Measurements from ENCODE around the gene PDE6A. TPM values are rescaled to one million over a fixed set of nuclear protein-coding genes. Genes with fewer than 3 reads are reported as not detected.

PDE6A gene
- total and polyA plus RNA-seq, 2 of the 8 experiments (the other 6 are each of a cell fraction or from before 2014, with no cell fraction given): not detected

DNA sequence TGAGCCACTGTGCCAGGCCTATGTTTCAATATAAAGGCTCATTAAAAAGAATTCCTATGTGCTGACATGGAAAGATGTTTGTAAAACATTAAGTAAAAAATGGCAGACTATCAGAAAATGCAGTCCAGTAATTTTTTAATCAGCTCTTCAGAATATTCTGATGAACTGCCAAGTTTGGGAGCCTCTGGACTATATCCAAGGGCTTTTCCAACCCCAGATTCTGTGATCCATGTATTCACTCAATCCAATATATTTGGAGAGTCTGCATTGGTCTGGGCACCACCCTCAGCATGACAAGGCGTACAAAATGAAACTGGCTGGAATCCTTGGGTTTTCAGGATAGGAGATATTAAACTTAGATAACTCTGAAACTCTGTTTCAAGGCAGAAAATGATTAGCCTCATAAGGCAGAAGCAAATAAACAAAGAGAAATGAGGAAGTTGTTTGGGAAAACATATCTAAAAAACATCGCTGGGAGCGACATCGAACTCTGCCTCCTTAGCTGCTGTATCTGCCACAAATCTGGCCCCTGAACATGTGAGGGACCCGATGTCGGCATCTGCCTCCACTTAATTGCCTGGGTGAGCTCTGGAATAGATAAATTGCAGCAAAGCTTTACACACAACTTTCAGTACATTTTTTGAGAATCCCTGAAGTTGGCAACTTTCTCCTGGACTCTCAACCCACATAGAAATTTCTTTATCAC is 14.4 kb downstream of the PDE6A start:
- Histone ChIP-seq H3K4me2 (ENCODE audit: insufficient read depth in 1 of 2, low read depth in 2 of 2, low read length in 2 of 2) (no peak overlapping the region), H3K23ac (ENCODE audit: insufficient read length) (no peak overlapping the region), H3K56ac (replicated peaks; ENCODE audit: insufficient read length, low read depth, low read length) (no peak overlapping the region), H3K79me2 (ENCODE audit: control insufficient read depth in 1 of 2, insufficient read depth in 2 of 2, low read length in 2 of 2) (no peaks in the 10 kb centered on the region), H3K23me2 (ENCODE audit: low read depth, low read length) (no peaks in the 10 kb centered on the region), H4K91ac (replicated peaks; ENCODE audit: insufficient read length, low read length) (no peak overlapping the region), H3K4ac (replicated peaks; ENCODE audit: insufficient read length, low read depth, low read length) (no peak overlapping the region), H4K8ac (ENCODE audit: extremely low read depth, insufficient read depth, low read length) (no peak overlapping the region), H3K27ac (ENCODE audit: low read depth, low read length) (no peak overlapping the region), H3K9ac (replicated peaks in 1 of 4; ENCODE audit: extremely low read depth in 1 of 4, low read depth in 3 of 4, low read length in 3 of 4) (no peak overlapping the region), H4K5ac (ENCODE audit: insufficient read length, low read depth, low read length) (no peak overlapping the region), H3K36me3 (ENCODE audit: control insufficient read depth in 2 of 4, insufficient read depth in 4 of 4, low read length in 3 of 4) (no peaks in the 10 kb centered on the region), H3K14ac (ENCODE audit: insufficient read length) (no peak overlapping the region), H2AFZ (ENCODE audit: low read length) (no peak overlapping the region), H3K4me1 (replicated peaks in 1 of 4; ENCODE audit: control insufficient read depth in 3 of 4, insufficient read depth in 4 of 4, low read length in 3 of 4) (peaks cover 0 to 3% (median 0%) of the 10 kb centered on the region in 4 experiments; a peak in 1 of 7 replicates), H2BK20ac (ENCODE audit: low read length) (no peak overlapping the region), H3K79me1 (ENCODE audit: low read depth, low read length) (no peaks in the 10 kb centered on the region), H3K4me3 (ENCODE audit: extremely low read depth in 1 of 4, insufficient read depth in 2 of 4, low read depth in 3 of 4, low read length in 4 of 4) (no peak overlapping the region), H2BK12ac (ENCODE audit: low read depth, low read length) (no peak overlapping the region), H2BK15ac (ENCODE audit: low read length) (no peak overlapping the region), H3K18ac (ENCODE audit: extremely low read depth, low read length) (no peak overlapping the region), H2BK5ac (ENCODE audit: low read depth, low read length) (no peak overlapping the region), H4K20me1 (replicated peaks in 1 of 2; ENCODE audit: control insufficient read depth in 1 of 2, insufficient read depth in 2 of 2, low read length in 2 of 2) (no peaks in the 10 kb centered on the region), H2AK5ac (ENCODE audit: low read depth, low read length) (no peak overlapping the region), H3K9me3 (ENCODE audit: insufficient read depth in 2 of 2, low read depth in 1 of 2, low read length in 1 of 2) (no peaks in the 10 kb centered on the region), H3K27me3 (replicated peaks in 1 of 4; ENCODE audit: control insufficient read depth in 3 of 4, extremely low read depth in 1 of 4, insufficient read depth in 3 of 4, low read length in 3 of 4) (no peaks in the 10 kb centered on the region; a peak in 2 of 7 replicates), H2BK120ac (replicated peaks; ENCODE audit: low read depth, low read length) (no peak overlapping the region)
- POLR2A ChIA-PET (ENCODE audit: partially characterized antibody): no interaction called here
- no peak for DNase-seq (ENCODE audit: low read depth in 1 of 2, low spot score in 2 of 2)
- WGBS, 2 experiments (ENCODE audit: extremely low coverage in 1 of 2, insufficient coverage in 1 of 2, insufficient read length in 1 of 2, insufficient replicate concordance in 2 of 2, low coverage in 1 of 2, low lambda C conversion rate in 2 of 2, missing lambda C conversion rate in 1 of 2): 89% methylated on average over 6 of the region's 6 CpGs; no CpG with 5 or more reads in 1 of the 2 experiments
- CTCF ChIA-PET (ENCODE audit: partially characterized antibody): interaction anchor here (0.9 to 1.4 kb wide), 8 partner anchors 9 to 96 kb away, joined by 3 to 5 read pairs (median 4); no protein-coding TSS in a partner anchor
- no peak for FAIRE-seq
- TF ChIP-seq EGR1 (IDR thresholded peaks at IDR 0.05; ENCODE audit: borderline replicate concordance, low read depth, low read length) (no peak), KDM5A (IDR thresholded peaks at IDR 0.05; ENCODE audit: low read length) (no peak), JUND (IDR thresholded peaks at IDR 0.05; ENCODE audit: low read length) (no peak), RFX5 (IDR thresholded peaks at IDR 0.05; ENCODE audit: borderline replicate concordance, low read depth, low read length) (no peak), TEAD4 (IDR thresholded peaks at IDR 0.05; ENCODE audit: low read depth, low read length) (no peak), BRCA1 (IDR thresholded peaks at IDR 0.05; ENCODE audit: low read depth, low read length) (no peak), SIN3A (conservative IDR thresholded peaks at IDR 0.05 in 1 of 2, IDR thresholded peaks at IDR 0.05 in 1 of 2; ENCODE audit: low read depth in 1 of 2, low read length in 2 of 2) (no peak), KDM1A (IDR thresholded peaks at IDR 0.05; ENCODE audit: borderline replicate concordance, low read length) (no peak), JUN (IDR thresholded peaks at IDR 0.05; ENCODE audit: low read depth, low read length) (no peak), RBBP5 (IDR thresholded peaks at IDR 0.05; ENCODE audit: borderline replicate concordance, low read depth, low read length) (no peak), PHF8 (conservative IDR thresholded peaks at IDR 0.05; ENCODE audit: low read depth, low read length) (no peak), NRF1 (IDR thresholded peaks at IDR 0.05; ENCODE audit: low read depth, low read length) (no peak), TCF12 (IDR thresholded peaks at IDR 0.05; ENCODE audit: low read depth, low read length) (no peak), SIRT6 (IDR thresholded peaks at IDR 0.05; ENCODE audit: low read length) (no peak)
